Stimulated activated CD4-positive, alpha-beta T cell treated with anti-CD3 and anti-CD28 coated beads, Interleukin-1b, Interleukin-23, amount 100 ng/mL, for 24 hours (primary cell): Measurements from ENCODE around the gene PSMA8.
"Not testable (repeated sequence)": the region's sequence is repeated elsewhere in the genome, so short reads cannot be mapped to it uniquely, and the experiment has no call there.

Experiments used
- DNase-seq, 4 experiments: peaks; one replicate each; pipeline ENCODE4 v3.0.0-alpha.2; 2020; ENCODE audit warnings: low read depth in 4 of 4, low spot score in 1 of 4

PSMA8 gene

DNA sequence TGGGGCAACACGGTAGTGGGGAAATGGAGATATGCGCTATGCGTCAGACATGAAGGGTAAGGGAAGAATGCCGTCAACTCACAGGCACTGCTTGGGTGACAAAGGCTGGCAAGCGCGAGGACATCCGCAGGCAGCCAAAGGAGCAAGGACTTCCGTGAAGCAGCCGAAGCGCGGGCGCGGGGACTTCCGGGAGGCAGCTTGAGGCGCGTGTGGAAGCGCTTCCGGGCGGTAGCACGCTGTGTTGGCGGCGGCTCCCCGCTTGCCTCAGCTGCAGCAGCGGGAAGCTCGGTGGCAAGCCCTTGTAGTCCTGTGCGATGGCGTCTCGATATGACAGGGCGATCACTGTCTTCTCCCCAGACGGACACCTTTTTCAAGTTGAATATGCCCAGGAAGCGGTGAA, at the start of gene PSMA8:
Gene PSMA8 (plus strand): TSS at position 218 of the 400 bp plus-strand sequence. CDS start 97 bp downstream, at position 315.
- peak in 3 of 4 experiments; percentile 10 to 21 (median 11) for DNase-seq

DNA sequence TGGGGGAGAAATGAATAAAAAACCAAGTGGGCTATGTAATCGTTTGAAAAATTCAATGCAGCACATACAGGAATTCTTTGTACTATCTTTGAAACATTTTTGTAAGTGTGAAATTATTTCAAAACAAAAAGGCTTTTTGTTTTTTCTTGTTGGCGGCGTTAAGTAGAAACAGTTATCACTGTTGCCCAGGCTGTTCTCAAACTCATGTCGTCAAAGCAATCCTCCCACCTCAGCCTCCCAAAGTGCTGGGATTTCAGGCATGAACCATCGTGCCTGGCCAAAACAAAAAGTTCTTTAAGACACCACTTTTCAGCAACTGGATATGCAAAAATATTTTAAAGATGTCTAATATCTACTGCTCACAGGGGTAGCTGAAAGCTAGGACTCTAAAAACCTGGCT, 48.6 kb upstream of the PSMA8 start:
- no peak for DNase-seq

DNA sequence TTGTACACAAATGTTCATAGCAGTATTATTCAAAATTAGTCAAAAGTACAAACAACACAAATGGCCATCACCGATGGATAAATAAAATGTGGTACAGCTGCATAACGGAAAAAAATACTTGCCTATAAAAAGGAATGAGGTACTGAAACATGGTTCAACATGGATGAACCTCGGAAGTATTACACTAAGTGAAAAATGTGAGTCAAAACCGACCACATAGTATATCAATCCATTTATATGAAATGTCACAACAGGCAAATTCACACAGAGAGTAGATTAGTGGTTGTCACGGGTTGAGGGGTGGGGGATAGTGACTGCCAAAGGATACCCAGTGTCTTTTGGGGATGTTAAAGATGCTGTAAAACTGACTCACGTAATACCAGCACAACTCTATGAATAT, 46.7 kb upstream of the PSMA8 start:
- no peak for DNase-seq

- no peak for DNase-seq
Observed at GRCh38 chr18:26088487-26088886, 45.2 kb upstream of the PSMA8 start.

GRCh38 chr18:26089293-26090129, 44.2 kb upstream of the PSMA8 start:
- no peak for DNase-seq

- peak; percentile 62 to 87 (median 74) for DNase-seq
Observed at GRCh38 chr18:26090130-26091046, 43.3 kb upstream of the PSMA8 start, which contains the start of gene SS18. Gene SS18 (minus strand): TSS chr18:26090613. CDS start chr18:26090569, 44 bp downstream.

- peak in 1 of 4 experiments; percentile 48 for DNase-seq
Observed at GRCh38 chr18:26091047-26091630, 42.5 kb upstream of the PSMA8 start.

DNA sequence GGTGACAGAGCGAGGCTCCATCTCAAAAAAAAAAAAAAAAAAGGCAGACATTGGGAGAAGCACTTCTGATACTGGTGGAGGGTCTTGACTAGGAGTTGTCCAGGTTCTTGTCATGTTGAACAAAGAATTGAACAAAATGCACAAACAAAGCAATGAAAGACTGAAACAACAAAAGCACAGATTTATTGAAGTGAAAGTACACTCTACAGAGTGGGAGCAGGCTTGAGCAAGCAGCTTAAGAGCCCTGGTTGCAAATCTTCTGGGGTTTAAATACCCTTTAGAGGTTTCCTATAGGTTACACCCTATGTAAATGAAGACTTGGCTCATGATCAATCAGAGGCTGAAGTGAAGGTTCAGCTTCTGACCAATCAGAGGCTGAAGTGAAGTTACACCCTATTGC, 36.8 kb upstream of the PSMA8 start:
- DNase-seq: no peak

DNA sequence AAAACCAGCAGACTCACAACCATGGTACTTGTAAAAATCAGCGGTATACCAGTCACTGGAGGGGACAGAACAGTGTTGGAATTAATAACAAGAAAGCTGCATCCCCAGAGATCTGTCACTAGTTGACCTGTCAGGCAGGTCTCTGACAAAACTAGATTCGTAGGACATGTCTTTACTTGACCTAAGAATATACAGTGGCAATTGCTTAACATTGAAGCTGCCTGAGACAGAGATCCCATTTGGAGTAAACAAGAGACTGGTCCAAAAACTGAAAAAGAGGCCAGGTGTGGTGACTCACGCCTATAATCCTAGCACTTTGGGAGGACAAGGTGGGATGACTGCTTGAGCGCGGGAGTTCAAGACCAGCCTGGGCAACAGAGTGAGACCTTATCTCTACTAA, 36.1 kb upstream of the PSMA8 start:
- no peak for DNase-seq

DNA sequence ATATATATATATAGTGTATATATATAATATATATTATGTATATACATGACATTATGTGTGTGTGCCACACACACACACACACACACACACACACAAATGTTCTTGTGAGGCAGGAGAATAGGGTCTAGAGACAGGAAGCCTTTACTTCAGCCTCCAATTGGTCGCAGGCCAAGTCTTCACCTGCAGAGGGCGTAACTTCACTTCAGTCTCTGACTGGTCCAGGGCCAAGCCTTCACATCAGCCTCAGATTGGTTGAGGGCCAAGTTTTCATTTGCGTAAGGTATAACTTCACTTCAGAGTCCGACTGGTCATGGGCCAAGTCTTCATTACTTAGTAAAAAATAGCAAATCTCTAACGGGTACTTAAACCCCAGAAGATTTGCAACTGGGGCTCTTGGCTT, 30.1 kb upstream of the PSMA8 start:
- DNase-seq: no peak

DNA sequence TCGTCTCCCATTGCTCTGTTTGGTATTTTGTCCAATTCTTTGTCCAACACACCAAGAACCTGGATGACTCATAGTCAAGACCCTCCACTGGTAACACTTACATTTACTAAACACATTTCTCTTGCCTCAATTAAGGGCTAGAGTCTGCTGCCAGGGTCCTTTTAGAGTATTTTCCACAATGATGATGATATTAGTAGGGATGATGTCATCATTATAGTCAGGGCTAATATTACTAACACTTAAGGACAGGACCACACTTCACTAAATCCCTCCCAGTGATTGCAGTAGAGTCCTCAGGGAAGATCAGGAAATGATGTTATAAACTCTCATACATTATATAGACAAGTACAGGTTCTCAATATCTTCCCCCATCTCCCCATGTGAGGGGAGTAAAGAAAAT, 29.6 kb upstream of the PSMA8 start:
- no peak for DNase-seq

GRCh38 chr18:26119246-26119645, 14.4 kb upstream of the PSMA8 start:
- DNase-seq: no peak

- no peak for DNase-seq
Observed at GRCh38 chr18:26121476-26121875, 12.2 kb upstream of the PSMA8 start.

- DNase-seq: not testable (repeated sequence)
Observed at GRCh38 chr18:26121994-26122393, 11.7 kb upstream of the PSMA8 start.

DNA sequence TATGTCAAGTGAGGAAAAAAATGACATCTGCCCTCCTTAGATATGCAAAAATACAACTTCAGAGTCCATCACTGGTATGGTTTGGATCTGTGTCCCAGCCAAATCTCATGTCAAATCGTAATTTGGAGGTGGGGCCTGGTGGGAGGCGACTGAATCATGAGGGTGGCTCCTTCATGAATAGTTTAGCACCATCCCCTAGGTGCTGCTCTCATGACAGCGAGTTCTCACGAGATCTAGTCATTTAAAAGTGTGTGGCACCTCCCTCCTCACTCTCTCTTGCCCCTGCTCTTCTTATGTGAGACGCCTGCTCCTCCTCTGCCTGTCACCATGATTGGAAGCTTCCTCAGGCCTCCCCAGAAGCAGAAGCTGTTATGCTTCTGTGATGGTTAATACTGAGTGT, 5.9 kb upstream of the PSMA8 start:
- no peak for DNase-seq

- DNase-seq: not testable (repeated sequence)
Observed at GRCh38 chr18:26128192-26128591, 5.5 kb upstream of the PSMA8 start.

DNA sequence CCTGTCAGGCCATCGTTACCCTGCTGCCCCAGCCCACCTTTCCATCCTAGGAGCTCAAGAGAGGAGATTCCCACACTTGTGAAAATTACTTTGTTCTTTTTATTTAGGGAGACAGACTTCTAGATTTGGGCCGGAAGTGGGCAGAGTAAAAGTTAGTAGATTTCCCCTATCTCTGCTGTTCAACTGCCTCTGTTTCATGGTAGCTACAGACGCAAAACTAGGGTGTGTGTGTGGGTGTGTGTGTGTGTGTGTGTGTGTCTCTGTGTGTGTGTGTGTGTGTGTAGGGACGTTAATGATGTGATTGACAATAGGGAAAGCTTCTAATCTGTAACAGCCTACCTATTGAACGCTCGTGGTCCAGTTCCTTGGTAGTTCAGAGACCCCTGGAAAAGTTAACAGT, 438 bp downstream of the PSMA8 start:
- DNase-seq: no peak

- no peak for DNase-seq
Observed at GRCh38 chr18:26135548-26135947, 1.9 kb downstream of the PSMA8 start.

GRCh38 chr18:26157326-26157725, 23.7 kb downstream of the PSMA8 start:
- no peak for DNase-seq

DNA sequence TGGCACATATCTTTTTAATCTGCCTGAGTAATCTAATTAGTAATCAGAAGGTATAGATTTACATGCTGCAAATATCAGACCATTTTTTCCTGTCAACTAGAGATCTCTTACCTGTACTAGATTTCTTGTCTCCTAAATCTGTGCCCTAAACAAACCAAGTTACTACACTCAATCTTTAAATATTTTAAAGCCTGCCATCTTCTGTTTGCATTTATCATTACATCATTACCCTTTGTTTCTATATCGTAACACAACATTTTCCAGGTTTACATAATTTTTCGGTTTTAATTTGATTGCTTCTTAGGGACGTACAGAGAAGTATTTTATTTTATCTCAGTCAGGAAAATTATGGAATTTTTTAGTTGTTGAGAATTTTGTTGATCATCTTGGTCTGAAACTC, 25.7 kb downstream of the PSMA8 start:
- DNase-seq: no peak

GRCh38 chr18:26164571-26164970, 30.9 kb downstream of the PSMA8 start:
- no peak for DNase-seq
